NCI-H2171 (cell line): ENCODE data around the gene SMYD2.
A peak's percentile ranks its signal among the peaks of the same experiment; 100 is the strongest.

Source experiments
- DNase-seq: peaks from one replicate; lab custom pipeline; 2025; lab: John Stamatoyannopoulos, UW

The SMYD2 gene

DNA sequence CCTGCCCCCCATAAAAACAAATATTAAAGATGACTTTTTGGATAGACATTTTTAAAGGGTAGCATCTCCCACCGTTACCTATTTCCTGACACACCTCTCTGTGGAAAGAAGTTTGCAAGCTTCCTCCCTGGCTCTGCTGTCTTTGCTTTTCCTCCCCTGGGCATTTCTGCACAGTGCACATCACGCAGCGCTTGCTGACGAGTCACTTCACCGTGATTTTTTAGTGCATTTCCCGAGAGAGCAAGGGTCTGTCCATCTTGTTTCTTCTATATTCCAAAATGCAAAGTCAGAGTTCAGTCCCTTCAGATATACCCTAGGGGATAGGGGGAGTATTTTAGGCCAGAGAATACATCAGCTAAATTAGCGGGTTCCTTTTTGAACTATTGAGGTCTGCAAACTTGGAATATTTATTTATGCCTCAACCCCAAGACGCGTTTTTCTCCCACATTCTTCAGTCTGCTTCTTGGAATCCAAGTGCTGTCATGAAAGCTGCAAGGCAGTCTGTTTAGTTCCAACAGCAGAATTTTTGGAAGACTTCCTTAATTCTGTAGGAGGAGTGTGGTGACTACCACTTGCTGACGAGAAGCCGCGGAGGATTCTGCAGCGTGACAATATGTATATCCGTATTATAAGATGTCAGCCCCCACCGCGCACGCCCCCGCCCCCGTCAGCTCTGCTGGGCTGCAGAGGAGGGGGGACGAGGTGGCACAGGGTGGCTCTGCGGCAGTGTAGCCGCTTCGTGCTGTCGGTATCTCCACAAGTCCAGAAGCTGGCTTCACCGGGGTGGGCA lies 22.4 kb downstream of the SMYD2 start:
- DNase-seq: no peak

DNA sequence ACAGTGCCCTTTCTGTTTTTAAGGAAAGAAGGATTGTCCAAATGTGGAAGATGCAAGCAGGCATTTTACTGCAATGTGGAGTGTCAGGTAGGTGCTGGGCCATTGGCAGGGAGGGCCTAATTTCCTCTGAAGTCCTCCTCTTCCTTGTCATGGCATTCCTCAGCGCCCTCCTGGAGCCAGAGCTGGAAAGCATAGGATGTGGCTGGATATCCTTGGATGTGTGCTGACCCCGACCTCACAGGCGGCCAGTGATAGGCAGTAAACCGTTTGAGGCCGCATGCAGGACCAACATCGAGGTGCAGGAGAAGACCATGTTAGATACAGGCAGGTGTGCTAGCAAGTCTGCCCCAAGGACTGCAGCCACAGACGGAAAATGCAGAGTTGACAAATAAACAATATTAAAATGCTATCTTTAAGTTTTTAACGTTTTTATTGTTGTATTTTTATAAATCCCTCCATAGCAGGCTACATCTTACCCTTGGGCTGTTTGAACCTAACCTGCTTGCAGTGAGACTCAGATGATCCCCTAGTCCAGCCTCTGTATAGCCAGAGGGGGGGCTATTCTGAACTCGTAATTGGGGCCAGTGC lies 24.3 kb downstream of the SMYD2 start:
- no peak for DNase-seq

DNA sequence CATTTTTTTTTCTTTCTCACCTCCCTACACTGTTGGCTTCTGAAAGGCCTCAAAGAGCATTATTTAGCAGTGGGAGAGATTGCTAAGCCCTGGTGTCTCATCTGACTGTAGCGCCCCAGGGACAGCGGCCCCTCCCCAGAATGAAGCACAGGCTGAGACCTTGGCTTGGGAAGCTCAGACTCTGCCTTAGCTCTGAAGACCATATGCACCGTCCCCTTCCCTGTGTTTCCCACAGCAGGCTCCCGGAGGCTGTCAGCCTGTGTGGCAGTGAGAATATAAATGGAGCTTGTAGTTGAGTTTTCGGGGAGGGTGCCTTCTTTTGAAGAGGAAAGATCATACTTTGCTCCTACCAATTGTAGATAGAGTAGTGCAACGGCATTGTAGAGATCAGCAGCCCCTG lies 25.3 kb downstream of the SMYD2 start:
- DNase-seq: no peak

DNA sequence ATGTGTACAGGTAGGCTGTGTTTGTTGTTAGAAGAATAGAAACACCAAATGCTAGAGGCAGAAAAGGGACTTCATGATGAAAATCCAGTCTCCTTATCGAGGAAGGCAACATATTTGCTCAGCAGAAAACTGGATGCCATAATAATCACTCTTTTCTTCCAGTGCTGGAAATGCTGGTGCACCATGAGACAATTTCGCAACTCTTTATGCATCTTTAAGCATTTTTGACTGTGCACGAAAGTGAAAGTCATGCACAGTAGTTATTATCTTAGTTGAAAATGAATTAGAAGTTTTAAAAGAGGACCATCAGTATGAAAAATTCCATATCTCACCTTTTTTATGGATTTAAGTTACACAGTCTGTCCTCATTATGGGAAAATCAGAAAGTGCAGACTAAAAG lies 29.1 kb downstream of the SMYD2 start:
- no peak for DNase-seq

DNA sequence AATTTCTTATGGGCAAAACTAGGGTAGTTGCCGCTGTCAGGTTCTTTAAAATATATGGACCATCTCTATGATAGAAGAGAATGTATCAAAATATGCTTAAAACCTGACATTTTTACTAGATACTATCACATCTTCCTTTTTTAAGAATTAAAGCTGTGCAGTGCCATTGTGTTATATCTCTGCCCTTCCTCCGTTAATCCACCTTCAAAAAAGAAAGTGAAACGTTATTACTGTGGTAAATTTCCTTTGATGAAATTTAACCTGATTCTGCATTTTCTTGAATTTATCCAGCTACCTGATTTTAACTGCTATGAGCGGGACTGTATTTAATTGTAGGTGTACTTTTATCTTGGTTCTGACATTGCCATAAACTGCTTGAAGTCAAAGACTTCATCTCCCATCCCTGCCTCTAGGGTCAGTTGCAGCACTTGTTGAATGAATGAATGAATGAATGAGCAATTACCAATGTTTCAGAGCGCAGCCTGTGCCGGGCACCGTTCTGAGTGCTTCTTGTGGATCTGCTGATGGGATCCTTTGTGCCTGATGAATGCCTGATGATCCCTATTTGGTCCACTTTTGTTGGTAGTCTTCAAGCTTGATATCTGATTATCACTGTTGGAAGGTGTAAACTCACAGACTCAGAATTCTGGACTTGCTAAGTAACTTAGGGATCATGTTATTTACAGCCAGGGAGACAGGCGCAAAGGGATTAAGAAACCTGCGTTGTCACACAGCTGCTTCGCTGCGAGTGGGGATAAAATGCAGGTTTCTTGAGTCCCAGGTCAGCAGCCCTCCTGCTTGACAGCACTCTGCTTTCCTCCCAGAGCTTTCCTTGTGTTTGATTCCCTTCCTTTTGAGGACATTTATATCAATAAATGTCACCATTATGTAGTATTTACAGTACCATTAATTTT lies 30.1 kb downstream of the SMYD2 start:
- no peak for DNase-seq

DNA sequence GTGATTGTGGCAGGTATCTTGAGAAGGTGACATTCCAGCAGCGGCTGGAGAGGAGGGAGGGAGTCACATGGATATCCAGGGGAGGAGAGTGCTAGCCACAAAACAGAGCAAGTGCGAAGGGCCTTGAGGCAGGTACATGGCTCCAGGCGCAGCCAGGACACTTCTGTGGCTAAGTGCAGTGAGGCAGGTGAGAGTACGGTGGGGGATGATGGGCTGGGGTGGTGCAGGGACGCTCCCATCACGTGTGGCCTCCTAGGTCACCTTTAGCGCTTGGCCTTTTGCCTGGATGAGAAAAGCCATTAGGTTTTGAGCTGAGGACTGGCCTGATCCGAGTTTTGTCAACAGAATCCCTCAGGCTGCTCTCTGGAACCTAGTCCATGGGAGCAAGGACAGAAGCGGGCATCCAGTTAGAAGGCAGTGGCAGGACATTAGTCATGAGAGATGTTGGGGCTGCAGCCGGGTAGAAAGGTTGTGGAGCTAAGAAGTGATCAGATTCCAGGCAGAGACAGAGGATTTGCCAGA lies 31.6 kb downstream of the SMYD2 start:
- DNase-seq: no peak

DNA sequence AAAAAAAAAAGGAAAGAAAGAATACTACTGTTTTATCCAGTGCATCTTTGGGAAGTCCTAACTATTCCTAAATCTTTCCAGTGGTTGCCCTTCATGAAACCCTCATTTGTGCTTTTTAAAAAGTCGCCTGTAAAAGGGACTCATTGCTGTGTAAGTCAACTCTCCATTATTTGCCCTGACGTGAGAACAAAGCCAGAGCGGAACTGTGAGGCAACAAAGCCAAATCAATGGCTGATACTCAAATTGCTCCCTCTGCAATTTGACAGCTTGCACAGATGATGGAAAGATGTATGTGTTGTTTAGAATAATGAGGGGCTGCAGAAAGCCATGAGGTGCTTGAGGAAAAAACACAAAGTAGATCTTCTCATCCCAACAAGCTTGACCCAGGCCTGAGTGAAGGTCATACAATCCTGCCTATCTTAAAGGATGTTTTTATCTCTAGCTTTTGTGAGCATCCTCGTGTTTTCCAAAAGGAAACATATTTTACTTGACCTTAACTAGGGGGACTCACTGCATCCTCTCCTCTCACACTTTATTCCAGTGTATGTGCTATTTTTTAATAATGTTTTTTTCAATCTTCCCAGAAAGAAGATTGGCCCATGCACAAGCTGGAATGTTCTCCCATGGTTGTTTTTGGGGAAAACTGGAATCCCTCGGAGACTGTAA lies 33.4 kb downstream of the SMYD2 start:
- no peak for DNase-seq

DNA sequence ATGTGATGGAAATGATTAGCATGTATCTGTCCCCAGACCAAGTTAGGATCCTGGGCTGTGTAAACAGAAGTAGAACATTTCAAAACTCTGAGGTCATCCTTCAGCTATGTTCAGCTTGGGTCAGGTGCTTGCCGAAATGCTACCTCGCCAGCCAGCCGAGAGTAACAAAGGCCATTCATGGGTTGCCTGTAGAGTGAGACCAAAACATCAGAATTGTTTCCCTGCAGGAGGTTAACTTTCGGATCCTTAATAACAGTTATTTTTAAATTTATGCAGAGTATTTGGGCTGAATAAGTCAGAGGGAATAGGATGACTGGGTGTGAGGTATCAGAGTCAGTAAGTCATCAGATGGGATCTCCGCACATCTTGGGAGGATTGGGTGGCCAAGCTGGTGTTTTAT lies 35.6 kb downstream of the SMYD2 start:
- DNase-seq: no peak

DNA sequence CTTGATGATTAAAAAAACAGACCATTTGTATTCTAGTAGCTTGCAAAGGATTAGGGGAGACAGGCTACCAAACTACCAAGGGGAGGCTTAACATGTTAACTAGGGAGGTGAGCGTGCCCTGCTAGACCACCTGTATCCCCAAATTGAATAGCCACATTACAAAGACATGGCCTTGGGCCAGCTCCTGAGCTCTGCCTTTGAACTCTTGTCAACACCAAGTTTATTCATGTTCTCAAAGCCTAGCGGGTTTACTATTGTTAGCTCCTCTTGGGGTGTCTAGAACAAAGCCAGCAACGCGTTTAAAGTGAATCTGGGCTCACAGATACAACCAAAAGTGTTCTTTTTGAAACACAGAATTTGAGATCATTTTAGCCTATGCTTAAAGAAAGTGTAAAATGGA lies 36.3 kb downstream of the SMYD2 start:
- DNase-seq: no peak

DNA sequence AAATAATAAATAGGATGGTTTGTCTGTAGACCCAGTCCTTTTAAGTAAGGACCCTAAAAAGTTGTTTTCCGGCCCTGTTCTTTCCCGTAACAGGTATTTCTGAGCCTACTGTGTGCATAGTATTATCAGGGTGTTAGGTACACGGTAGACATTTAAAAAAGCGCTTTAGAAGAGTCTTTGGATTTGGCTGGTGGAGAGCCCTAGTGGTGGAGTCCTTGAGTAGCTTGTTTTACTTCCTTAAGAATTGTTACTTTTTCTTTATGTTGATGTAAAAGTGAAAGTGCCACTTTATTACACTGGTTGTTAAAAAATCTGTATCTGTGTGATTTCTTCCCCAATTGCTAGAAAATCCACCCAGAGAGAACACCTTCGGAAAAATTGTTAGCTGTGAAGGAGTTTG lies 36.8 kb downstream of the SMYD2 start:
- no peak for DNase-seq

DNA sequence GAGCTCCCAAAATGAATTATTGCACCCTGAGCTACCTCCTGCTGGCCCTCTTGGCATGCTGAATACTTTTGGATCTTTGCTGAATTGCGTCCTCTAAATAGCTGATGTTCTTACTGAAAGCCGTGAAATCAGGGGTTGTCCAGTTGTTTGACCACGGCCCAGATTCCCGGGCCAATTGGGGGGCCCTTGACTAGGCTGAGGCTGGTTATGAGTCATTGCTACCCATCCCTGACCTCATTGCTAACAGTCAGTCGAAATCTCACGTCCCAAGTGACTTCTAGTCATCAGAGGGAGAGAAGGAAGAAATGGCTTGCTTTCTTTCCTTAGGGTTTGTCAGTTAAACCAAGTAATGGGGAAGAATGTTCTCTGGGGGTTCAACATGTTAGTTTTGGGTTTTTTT lies 37.4 kb downstream of the SMYD2 start:
- DNase-seq: no peak

DNA sequence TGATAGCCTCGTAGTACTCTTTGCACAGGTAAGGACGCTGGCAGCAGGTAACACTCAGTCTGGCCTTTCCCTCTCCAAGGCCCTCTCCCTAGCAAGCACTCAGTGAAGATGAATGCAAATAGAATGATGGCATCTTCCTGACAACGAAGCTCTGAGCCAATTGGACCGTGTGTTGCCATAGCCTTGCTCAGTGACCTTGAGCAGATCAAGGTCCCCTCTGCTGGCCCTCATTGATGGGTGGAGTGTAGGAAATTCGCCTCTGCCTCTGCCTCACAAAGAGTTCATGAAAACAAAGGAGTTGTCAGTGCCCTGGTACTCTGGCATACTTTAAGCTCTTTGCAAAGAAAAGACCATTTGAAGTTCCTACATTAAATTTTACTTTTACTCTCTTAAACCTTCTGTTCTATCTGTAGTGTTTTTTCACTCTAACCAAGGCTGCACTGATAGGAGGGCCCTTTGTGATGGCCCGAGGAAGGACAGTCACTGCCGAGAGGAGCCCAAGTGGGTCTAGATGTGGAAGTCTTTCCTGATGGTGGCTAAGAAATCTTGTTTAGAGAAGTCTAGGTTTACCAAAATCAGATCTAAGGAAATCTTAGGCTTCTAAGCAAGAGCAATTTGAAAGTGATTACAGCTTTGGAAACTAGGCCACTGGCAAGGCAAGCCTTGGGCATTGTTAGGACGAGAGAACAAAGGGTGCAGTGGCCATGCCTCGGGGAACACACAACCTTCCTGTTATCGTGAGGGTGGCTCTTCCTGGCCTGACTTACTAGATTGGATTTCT lies 38.2 kb downstream of the SMYD2 start:
- DNase-seq: no peak

DNA sequence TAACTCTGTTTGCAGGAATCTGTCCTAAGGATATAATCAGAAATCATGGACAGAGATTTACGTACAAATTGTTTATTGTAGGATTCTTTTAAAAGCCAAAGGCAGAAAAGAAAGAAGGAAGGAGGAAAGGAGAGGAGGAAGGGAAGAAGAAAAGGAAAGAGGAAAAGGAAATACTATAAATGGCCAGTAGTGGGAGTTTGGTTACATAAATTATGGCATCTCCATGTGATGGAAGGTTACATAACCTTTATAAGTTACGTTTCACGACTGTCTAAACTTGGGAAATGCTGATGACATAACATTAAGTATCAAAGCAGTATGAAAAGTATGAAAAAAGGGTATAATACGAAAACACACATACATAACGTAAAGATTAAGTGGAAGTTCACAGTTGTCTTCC lies 39.0 kb downstream of the SMYD2 start:
- DNase-seq: no peak

DNA sequence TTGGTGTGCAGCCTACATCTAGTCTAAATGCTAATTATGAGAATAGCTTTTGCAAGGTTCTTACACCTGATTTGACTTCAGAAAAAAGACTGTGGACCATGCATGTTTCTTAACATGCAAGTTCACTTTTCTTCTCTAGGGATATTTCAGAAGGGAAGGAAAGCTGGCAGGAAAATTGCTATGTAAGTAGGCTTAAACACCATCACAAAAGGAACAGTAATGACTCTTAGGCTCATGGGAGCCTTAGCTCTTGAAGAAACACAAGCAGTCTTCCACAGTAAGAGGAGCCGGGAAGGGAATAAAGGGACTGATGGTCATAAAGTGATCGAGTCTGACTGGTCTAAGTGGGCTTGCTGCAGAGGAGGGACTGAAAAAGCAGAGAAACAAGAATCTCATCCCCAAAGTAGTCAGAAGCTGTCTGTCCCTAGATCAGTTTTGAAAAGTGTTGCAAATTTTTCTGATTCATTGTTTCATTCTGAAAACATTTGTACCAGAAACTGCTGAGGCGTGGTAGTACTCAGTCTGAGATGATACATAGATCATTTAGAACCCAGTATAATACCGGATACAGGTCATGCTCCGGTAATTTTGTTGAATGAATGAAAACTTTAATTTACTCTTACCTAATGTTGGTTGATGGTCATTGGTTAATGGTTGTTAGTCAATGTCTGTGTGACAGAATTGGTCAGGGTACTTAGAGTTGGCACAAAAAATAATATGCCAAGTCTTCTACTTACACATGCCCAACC lies 40.9 kb downstream of the SMYD2 start:
- DNase-seq: no peak

DNA sequence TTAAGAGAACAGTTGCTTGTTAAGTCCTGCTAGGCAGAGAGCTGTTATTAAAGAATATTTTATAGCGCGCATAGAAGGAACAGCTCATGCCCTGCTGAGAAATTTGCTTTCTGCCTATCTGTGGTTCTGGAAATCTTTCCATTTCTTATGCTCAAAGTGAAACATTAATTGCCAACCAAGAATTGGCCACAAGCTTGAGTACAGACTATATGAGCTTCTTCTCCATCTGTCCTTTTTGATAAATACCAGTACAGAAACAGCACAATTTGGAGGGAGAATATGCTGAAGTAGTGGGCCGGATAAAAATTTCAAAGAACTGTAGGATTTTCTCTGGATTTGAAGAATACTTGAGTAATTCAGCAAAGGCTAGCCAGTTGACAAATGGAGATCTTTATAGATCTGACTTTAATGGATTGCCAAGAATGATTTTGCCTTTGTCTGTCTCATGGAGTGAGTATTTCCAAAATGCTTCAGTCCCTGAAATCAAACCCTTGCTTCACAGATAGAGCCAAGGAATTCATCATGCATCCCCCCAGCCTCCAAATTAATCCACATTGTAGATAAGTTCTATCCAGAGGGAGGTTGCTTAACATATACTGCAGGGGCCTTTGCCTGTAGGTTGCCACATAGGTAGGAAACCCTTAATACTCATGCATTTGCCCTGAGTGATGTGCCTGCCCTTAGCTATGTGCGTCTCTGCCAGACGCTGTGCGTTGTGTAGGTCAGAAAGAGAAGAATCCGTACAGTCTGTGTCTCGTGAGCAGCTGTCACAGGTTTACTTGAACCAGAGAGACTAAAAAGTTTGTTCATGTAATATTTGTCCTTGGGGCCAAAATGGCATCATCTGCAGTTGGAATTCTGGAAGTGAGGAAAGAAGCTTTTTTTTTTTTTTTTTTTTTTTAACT lies 44.2 kb downstream of the SMYD2 start:
- DNase-seq: no peak

DNA sequence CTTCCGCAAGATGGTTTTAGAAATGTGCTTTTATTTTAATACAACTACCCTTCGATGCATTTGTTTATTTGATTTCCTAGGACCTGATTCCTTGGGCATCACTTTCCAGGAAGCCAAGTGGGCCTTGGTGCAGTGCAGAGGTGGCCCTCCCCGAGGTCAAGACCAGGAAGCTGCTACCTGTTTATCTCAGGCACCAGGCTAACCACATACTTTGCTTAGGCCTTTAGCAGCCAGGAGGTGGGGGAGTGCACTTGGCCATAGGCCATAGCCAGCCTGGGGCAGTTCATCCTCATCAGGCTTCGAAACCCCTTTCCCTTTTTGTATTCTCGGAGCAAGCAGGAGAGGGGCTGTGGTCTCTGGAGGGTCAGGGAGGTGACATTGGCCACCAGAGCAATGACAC lies 45.4 kb downstream of the SMYD2 start:
- no peak for DNase-seq

DNA sequence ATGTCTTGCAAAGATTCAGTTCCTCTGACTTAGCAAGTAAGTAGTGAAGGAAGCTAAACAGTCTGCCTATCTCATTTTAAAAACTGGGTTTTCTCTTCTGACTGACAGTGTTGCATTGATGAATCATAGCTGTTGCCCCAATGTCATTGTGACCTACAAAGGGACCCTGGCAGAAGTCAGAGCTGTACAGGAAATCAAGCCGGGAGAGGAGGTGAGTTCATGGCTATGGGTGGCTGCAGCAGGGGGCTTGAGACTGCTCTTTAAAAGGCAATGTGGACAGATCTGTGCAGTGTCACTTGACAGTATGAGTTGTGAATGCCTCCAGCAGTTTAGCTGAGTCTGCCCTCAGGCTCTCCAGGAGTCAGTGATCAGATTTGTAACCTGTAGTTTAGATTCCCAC lies 46.6 kb downstream of the SMYD2 start:
- DNase-seq: no peak

DNA sequence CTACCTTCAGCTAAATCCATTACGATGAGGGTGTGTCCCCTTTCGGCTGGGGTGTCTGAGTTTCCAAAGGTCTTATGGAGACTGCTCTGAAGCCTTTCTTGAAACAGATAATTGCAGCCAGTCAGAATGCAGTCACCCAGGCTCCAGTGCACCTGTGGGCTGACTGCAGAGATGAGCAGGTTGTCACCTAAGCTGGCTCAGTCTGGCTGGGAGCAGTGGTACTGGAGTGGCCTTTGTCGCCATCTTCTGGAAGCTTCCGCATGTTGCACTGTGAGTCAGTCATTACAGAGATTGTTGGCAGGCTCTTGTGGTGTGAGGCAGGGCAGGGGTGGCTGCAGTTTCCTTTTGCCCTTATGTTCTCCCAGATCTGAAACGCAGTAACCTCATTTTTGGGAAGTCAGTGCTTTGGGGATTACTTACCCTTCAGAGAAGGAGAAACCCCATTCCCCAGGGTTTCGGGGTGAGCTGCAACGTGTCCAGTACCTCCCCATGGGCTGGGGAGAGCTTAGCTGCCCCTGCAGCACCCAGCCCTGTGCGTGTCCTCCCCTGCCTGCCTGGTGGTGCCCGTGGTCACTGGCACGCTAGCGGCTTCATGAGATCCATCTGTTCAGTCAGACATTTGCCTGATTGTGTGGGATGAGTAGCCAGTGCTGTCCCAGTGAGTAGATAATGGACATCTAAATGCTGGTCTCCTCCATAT lies 48.0 kb downstream of the SMYD2 start:
- DNase-seq: peak; percentile 75
